GM12873 (cell line): Measurements from ENCODE around the gene DEPP1.

Experiments used
- CTCF ChIP-seq: IDR thresholded peaks from 2 replicates; pipeline ENCODE4 v1.5.1; 2012; ENCODE audit warnings: low read depth, mild to moderate bottlenecking, moderate library complexity, low read length, control low read depth; ENCODE audit not compliant: insufficient read depth; ENCODE audit errors: missing control alignments

DEPP1 gene

GRCh38 chr10:44939691-44940401, 38.8 kb downstream of the DEPP1 start:
- TF ChIP-seq CTCF: no peak

- no peak for TF ChIP-seq CTCF
These were observed 39.7 kb downstream of the DEPP1 start for GRCh38 chr10:44938956-44939355.

- TF ChIP-seq CTCF: no peak
These were observed 41.2 kb downstream of the DEPP1 start for GRCh38 chr10:44937196-44938005.

- no peak for TF ChIP-seq CTCF
These were observed 42.2 kb downstream of the DEPP1 start for GRCh38 chr10:44936314-44936975.

- TF ChIP-seq CTCF: no peak
These were observed 42.7 kb downstream of the DEPP1 start for GRCh38 chr10:44935966-44936295.

GRCh38 chr10:44935201-44935965, 43.2 kb downstream of the DEPP1 start:
- no peak for TF ChIP-seq CTCF
